ENCODE measurements around the gene PHF3. TPM values are rescaled to one million over a fixed set of nuclear protein-coding genes. Genes with fewer than 3 reads are reported as not detected.
"Not testable (repeated sequence)": the region's sequence is repeated elsewhere in the genome, so short reads cannot be mapped to it uniquely, and the experiment has no call there.

The PHF3 gene
- polyA plus RNA-seq, 1 experiment = 26.6 TPM

- TF ChIP-seq CTCF (IDR thresholded peaks at IDR 0.05; ENCODE audit: low read depth, low read length) = no peak
- ChIA-PET POLR2A (no interaction called here), CTCF (no interaction called here)
- DNase-seq (ENCODE audit: low read depth, low spot score) = no peak
- H3K4me3 ChIP-seq (ENCODE audit: low read depth, low read length) = no peak overlapping the region
- H3K9me3 ChIP-seq (ENCODE audit: control insufficient read depth, insufficient read depth, low read length) = no peaks in the 10 kb centered on the region
- no peak overlapping the region for H3K27ac ChIP-seq (ENCODE audit: low read depth, low read length)
- no peaks in the 10 kb centered on the region for H3K27me3 ChIP-seq (ENCODE audit: control insufficient read depth, insufficient read depth, low read length)
Observed at GRCh38 chr6:63731930-63732329, 96.3 kb downstream of the PHF3 start.

- no peak overlapping the region for H3K4me3 ChIP-seq (ENCODE audit: low read depth, low read length)
- no peak for DNase-seq (ENCODE audit: low read depth, low spot score)
- no peak overlapping the region for H3K27ac ChIP-seq (ENCODE audit: low read depth, low read length)
- TF ChIP-seq CTCF (IDR thresholded peaks at IDR 0.05; ENCODE audit: low read depth, low read length) = no peak
- H3K9me3 ChIP-seq (ENCODE audit: control insufficient read depth, insufficient read depth, low read length) = no peaks in the 10 kb centered on the region
- no peaks in the 10 kb centered on the region for H3K27me3 ChIP-seq (ENCODE audit: control insufficient read depth, insufficient read depth, low read length)
- POLR2A ChIA-PET = no interaction called here
- CTCF ChIA-PET = no interaction called here
Observed at GRCh38 chr6:63732336-63732735, 96.7 kb downstream of the PHF3 start.

- H3K27ac ChIP-seq (ENCODE audit: low read depth, low read length) = no peak overlapping the region
- no peaks in the 10 kb centered on the region for H3K9me3 ChIP-seq (ENCODE audit: control insufficient read depth, insufficient read depth, low read length)
- DNase-seq (ENCODE audit: low read depth, low spot score) = no peak
- no peak overlapping the region for H3K4me3 ChIP-seq (ENCODE audit: low read depth, low read length)
- H3K27me3 ChIP-seq (ENCODE audit: control insufficient read depth, insufficient read depth, low read length) = no peaks in the 10 kb centered on the region
- TF ChIP-seq CTCF (IDR thresholded peaks at IDR 0.05; ENCODE audit: low read depth, low read length) = no peak
- POLR2A ChIA-PET = no interaction called here
- CTCF ChIA-PET = interaction anchor here (0.8 kb wide), 1 partner anchor 9 kb away, joined by 3 read pairs; no protein-coding TSS in a partner anchor
Observed at GRCh38 chr6:63734923-63735322, 99.3 kb downstream of the PHF3 start.

GRCh38 chr6:63738190-63738589, 102.6 kb downstream of the PHF3 start:
- CTCF ChIA-PET = interaction anchor here (1.2 kb wide), 1 partner anchor 385 kb away, joined by 3 read pairs; no protein-coding TSS in a partner anchor
- H3K27ac ChIP-seq (ENCODE audit: low read depth, low read length); H3K27me3 ChIP-seq (ENCODE audit: control insufficient read depth, insufficient read depth, low read length); H3K9me3 ChIP-seq (ENCODE audit: control insufficient read depth, insufficient read depth, low read length); POLR2A ChIA-PET; H3K4me3 ChIP-seq (ENCODE audit: low read depth, low read length); DNase-seq (ENCODE audit: low read depth, low spot score): not testable (repeated sequence)

- no peaks in the 10 kb centered on the region for H3K9me3 ChIP-seq (ENCODE audit: control insufficient read depth, insufficient read depth, low read length)
- POLR2A ChIA-PET = no interaction called here
- TF ChIP-seq CTCF (IDR thresholded peaks at IDR 0.05; ENCODE audit: low read depth, low read length) = no peak
Observed at GRCh38 chr6:63739094-63739687, 103.6 kb downstream of the PHF3 start.

More at GRCh38 chr6:63739094-63739687, 103.6 kb downstream of the PHF3 start:
- peaks cover 5% of the 10 kb centered on the region for H3K27me3 ChIP-seq (ENCODE audit: control insufficient read depth, insufficient read depth, low read length)
- CTCF ChIA-PET = interaction anchor here (0.6 to 1.2 kb wide), 2 partner anchors 386 to 1272 kb away, joined by 3 read pairs; no protein-coding TSS in a partner anchor
- H3K4me3 ChIP-seq (ENCODE audit: low read depth, low read length) = no peak overlapping the region
- no peak overlapping the region for H3K27ac ChIP-seq (ENCODE audit: low read depth, low read length)
- no peak for DNase-seq (ENCODE audit: low read depth, low spot score)
